NCI-H1694 treated with DMSO at 0.1 percent for 48 hours (cell line): ENCODE measurements around the gene RANBP17.
"Not testable (repeated sequence)": the region's sequence is repeated elsewhere in the genome, so short reads cannot be mapped to it uniquely, and the experiment has no call there.

ENCODE experiments used
- DNase-seq: peaks from one replicate; lab custom pipeline; 2025; lab: John Stamatoyannopoulos, UW

The RANBP17 gene

DNA sequence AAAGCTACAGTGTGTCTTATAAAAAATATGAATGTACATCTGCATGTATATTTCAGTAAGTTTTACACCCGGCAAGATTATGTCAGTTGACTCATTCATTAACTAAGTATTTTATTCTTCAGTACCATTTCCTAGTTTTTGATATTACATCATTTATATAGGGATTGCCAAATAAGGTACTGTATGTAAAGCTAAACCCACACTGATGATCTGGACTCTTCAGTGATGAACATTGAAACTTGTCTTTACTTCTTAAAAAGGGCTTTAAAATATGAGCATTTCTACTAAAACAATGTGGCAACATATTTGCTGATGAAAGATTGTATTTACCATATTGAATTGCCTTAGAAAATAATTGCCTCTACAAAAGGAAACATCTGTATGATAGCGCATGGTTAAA is 295.5 kb downstream of the RANBP17 start:
- DNase-seq: no peak

DNA sequence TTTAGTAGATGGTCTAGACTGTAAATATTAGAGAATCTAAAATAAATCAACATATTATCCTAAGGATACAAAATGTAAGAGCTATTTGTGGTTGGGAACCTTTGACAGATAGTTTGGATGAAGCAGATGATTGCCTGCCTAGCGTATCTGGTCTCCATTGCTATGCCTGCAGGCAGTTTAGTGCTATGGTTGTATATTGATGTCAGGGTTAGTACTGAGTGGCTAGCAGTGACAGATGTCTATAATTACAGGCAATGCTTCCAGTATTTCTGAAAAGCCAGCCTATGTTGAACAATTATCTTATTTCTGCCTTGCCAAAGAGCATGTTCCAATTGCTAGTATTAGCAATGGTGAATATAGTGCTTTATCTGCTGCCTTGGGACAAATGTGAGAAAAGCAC is 296.0 kb downstream of the RANBP17 start:
- peak; percentile 79 for DNase-seq

DNA sequence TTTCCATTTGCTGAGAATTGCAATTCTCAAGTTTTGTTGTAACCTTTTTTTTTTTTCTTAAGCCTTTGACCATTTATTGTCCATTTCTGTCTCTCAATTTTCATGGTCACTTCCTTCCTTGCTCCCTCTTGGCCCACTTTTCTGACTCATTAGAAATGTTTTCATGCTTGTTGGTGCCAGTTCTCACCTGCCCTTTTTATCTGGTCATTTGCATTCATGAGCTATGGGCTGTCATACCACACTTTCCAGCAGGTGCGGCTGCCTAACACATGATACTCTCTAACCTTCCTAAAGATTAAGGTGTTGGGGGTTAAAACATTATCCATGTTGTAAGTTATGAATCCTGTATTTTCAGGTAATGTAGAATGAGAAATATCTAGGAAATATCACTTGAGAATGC is 296.8 kb downstream of the RANBP17 start:
- DNase-seq: no peak

DNA sequence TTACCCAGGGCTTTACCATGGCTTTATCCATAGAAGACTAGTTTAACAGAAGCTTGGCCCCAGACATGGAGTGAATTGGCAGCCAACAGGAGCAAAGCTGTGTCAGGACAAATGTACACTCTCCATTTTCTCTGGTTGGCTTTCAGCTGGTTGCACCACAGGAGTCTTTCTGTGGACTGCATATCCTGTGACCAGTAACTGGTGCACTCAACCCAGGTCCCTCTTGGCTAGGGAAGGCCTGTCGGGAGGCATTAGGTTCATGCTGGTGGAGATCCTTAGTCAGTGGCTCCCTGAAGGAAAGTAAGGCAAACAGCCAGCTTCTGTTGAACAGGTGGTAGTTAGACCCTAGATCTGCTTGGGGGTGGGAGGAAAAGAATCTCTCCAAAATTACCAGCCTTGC is 300.3 kb downstream of the RANBP17 start:
- no peak for DNase-seq

DNA sequence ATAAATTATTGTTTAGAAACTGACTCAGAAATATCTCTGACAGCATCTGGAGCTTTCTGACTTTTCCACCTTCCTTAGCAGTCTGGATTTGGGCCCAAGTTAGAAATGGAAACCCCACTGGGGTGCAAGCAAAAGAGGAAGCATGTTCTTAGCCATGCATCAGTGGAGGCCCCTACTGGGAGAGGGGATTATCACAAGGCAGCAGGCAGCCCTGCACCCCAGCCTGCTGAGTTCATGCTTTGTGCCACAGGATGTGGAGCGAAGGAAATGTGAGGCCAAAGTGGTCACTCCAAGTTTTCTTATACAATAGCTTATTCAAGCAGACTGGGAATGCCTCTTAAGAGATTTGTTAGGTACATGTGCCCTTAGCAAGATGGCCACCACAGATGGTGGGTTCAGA is 300.8 kb downstream of the RANBP17 start:
- DNase-seq: peak; percentile 6

DNA sequence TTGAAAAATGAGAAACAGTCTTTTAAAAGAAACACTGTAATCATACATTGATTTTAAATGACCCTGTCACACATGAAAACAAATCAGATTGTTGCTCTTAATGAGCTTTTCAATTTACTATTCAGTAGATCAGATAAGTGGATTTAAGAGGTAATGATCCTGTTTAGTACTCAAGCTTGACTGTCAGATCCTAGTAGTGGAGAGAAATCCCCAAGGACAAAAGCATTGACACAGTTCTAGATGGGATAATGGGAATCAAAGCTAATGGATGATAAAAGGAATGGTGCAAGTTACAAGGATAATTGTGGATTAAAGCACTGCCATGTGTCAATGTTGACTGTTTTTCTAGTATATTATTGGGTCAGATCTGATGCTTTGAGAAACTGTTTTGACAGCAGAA is 304.9 kb downstream of the RANBP17 start:
- DNase-seq: no peak

DNA sequence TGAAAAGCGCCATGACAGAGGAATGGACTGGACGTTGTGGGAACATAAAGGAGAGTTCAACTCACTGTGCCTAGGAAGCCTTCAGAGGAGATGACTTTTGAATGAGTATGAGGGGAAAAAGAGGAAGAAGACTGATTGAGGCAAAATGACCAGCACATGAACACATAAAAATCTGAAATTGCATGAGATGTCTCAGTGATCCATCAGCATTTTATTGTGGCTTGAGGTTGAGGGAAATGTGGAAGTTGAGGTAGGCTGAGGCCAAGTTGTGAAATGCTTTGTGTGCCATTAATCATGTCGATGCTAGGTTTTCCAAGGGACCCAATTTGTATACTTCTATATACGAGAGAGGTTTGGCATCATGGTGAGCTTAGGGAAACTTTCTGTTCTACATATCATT is 306.4 kb downstream of the RANBP17 start:
- DNase-seq: no peak

DNA sequence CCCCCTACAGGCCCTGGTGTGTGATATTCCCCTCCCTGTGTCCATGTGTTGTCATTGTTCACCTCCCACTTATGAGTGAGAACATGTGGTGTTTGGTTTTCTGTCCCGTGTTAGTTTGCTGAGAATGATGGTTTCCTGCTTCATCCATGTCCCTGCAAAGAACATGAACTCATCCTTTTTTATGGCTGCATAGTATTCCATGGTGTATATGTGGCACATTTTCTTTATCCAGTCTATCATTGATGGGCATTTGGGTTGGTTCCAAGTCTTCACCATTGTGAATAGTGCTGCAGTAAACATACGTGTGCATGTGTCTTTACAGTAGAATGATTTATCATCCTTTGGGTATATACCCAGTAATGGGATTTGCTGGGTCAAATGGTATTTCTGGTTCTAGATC is 313.1 kb downstream of the RANBP17 start:
- DNase-seq: not testable (repeated sequence)

DNA sequence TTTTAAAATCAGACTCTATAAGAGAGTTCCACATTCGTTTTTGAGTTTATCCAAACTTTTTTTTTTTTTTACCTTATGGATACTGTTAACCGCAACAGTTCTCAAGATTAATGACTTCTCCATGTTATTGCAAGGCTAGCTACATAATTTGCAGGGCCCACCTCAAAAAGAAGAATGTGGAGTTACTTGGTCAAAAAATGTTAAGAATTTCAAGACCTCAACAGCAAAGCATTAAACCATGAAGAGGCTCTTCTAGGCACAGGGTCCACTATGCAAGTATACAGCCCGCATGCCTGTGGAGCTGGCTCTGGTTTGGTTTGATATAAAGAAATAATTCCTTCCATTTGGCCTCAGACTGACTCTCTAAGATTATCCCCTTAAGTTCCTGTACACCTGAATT is 313.9 kb downstream of the RANBP17 start:
- DNase-seq: no peak

DNA sequence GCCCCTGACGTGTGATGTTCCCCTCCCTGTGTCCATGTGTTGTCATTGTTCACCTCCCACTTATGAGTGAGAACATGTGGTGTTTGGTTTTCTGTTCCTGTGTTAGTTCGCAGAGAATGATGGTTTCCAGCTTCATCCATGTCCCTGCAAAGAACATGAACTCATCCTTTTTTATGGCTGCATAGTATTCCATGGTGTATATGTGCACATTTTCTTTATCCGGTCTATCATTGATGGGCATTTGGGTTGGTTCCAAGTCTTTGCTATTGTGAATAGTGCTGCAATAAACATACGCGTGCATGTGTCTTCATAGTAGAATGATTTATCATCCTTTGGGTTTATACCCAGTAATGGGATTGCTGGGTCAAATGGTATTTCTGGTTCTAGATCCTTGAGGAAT is 316.4 kb downstream of the RANBP17 start:
- not testable (repeated sequence) for DNase-seq

DNA sequence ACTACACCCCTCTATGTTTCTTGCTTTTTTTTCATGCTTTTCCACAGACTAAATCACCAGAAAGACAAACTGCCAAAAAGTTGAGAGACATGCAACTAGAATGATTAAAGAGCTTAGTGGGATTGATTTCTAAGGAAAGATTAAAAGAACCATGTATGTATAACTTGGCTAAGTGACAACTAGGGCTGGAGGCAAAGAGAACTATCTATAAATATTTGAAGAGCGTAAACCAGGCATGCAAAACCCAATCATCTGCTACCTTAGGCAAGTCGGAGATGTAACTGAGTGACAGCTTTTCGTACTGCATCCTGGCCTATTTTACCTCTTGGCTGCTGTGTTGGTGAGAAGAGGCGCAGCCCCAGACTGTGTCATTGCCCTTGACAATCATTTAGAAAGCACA is 326.2 kb downstream of the RANBP17 start:
- no peak for DNase-seq

DNA sequence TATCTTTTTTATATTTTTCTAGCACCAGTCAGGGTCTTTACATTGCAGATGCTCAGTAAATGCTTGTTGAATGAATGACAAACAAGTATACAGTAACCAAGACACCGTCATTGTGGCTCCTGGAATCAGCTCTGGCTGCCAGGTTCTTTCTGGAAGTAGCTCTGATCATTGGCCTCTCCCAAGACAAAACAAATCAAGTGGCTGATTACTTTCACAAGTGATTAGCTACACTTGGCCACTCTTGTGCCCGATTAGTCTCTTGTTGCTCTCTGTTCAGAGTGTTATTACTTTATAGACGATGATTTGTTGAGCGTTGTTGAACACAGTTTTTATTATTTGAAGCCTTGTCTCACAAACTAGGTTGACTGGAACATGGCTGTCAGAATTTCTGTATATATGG is 327.6 kb downstream of the RANBP17 start:
- no peak for DNase-seq

DNA sequence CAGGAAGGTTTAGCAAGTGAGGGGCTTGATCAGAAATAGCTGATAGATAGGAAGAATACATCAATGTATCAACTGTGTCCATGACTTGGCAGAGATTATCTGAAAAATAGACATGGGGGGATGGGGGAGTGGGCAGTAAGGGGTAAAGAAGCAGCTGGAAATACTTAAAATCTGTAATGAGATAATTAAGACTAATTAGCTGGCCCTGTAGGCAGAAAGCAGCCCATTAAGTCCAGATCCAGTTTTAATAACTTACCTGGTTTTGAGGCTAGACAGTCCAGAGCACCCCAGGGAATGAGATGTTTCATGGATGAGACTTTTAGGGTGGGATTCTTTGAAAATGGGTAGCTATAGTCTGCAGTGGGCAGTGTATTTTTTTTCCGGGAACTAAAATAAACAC is 330.3 kb downstream of the RANBP17 start:
- no peak for DNase-seq

DNA sequence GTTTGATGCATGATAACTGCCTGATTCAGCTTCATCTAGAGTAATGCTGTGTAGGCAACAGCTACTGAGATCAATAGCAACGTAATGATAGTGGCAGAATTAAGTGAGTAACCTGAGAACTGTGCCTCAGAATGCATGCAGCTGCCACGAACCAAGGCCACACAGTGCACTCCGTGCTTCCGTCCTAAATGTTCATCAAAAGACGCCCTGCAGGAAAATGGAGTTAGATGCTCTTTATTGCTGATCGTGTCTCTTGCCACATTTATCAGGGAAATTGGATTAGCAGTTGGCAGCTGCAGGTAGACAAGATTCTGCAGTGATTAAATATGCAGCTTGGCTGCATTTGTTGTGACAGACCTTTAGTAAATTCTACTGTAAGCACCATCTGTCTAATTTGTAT is 339.5 kb downstream of the RANBP17 start:
- peak; percentile 79 for DNase-seq

DNA sequence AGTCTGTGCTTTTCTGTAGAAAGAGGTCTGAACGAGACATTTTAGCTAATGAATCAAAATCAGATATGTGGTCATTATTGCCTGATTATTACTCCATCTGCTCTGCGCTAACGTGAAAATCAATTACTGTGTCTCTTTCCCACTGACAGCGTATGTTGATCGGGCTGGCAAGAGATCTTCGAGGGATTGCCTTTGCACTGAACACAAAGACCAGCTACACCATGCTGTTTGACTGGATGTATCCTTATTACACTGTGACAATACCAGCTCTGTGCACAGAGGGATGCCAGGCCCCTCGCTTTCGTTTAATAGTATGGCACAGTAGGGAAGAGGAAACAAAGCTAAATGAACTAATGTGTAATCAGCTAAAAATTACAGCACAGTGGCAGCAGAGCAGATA is 343.6 kb downstream of the RANBP17 start:
- DNase-seq: no peak

DNA sequence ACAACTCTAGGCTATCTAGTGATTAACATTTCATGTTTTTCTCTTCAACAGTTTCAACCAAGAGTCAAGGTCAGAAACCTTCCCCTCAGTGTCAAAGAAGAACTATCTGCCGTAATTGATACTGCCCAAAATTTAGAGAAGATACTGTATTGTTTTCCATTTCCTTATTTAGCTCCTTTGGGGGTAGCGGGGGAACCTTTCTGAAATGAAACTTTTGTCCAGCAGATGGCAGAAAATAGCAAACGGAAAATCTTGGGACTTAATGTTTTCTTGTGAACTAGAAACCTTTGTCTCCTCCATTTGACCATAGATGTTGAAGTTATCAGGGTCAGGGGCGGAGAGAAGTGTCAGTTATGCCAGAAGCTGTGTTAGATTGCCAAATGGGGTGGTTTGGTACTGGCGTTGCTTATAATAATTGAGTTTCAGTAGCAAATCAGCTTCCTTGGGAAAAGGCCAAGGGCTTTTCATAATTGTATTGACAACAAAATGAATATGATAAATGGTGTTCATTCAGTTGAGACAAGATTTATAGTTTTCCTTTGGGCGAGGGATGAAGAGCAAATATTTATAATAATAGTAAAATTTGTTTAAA is 345.5 kb downstream of the RANBP17 start:
- no peak for DNase-seq

DNA sequence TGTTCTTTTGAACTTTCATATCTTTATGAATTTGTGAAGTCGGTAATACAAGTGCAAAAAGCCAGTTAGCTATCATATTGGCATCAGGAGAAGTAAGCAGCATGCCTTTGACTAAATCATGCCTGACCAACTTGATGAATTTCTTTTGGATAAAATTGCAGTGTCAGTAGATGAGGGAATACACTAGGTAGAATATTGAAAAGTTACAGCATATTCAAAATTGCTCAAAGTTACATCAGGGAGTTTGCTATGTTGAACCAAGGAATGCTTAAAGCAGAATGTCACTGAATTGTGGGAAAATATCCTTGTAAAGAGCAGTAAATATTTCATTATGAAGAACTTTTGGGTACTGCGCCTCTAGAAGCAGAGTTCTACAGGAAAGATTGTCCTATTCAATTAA is 360.1 kb downstream of the RANBP17 start:
- DNase-seq: no peak

DNA sequence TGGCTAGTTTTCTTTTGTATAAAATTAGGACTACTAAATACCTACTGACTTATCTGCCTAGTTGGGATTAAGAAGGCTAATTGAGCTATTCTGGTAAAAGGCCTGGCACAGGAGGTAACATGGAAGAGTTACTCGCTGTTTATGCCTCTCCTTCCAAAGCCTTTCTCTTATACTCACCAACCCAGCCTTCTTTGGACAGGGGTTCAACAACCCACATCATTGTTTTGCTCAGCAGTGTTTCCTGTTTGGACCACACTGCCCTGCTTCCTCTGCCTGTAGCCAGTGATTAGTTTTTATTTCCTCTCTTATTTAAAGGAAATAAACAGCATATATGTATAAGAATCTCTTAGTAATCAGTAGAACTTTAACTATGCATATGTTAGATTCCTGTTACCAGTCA is 362.1 kb downstream of the RANBP17 start:
- no peak for DNase-seq

DNA sequence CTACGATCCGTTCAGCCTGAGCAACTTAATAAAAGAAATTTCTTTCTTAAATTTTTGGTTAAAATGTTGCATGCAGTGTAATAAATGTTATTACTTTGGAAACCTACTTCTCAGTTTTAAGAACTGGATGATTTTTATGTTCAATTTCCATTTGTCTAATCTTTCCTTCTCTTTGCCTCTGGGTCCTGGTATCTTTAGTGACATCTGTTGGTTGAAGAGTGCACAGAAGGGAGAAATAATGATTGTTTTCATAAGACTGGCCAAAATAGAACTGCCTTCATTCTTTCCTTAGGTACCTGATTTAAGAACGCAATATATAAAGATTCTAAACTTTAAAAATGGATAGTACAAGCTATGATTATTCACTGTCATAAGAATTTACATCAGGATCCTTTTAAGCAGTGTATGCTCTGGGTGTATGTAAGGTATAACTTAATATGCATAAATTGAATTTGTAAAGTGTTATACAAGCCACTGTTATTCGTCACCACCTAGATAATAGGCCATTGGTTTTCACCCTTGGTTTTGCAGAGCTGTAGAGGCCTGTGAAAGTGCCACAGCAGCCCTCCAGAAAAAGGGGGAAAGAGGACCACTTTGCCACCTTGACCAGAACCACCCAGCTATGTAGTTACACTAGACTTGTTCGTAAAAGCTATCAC is 364.4 kb downstream of the RANBP17 start:
- DNase-seq: peak; percentile 15

DNA sequence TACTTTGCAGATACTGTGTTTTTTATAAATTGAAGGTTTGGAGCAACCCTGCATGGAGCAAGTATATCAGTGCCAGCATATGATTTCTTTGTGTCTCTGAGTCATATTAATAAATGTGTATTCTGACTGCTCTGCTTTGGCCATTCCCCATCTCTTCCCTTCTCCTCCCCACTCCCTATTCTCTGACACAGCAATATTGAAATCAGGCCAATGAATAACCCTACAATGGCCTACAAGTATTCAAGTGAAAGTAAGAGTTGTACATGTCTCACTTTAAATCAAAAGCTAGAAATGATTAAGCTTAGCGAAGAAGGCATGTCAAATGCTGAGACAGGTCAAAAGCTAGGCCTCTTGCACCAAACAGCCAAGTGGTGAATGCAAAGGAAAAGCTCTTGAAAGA is 365.0 kb downstream of the RANBP17 start:
- DNase-seq: no peak

DNA sequence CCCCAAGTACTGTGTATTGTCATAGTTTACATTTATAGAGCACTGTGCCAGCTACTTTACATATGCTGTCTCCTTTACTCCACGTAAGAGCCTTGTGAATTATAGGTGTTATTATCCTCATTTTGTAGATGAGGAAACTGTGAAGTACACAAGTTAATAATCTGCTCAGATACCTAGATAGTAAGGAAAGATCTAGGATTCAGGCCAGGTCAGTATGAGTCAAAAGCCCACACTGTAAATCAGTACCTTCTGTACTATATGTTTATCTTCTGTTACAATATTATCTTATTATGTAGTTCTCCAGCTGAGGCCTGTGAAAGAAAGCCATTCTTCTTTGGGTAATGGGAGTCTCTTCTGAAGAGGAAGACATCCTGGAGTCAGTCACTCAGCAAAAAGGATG is 374.8 kb downstream of the RANBP17 start:
- no peak for DNase-seq

DNA sequence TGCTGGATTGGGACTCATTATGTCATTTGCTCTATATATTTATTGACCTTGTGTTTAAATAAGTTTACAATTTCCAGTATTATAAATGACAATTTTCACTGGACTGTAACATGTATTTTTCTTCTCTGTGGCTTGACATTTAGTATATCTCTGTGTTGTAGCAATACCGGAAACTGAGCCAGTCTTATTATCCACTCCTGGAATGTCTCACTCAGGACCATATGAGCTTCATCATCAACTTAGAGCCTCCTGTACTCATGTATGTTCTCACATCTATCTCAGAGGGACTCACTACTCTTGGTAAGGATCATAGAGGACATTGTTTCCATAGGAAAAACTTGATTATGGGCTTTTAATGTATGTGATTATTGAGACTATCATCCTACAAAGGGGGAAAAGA is 380.7 kb downstream of the RANBP17 start:
- no peak for DNase-seq

DNA sequence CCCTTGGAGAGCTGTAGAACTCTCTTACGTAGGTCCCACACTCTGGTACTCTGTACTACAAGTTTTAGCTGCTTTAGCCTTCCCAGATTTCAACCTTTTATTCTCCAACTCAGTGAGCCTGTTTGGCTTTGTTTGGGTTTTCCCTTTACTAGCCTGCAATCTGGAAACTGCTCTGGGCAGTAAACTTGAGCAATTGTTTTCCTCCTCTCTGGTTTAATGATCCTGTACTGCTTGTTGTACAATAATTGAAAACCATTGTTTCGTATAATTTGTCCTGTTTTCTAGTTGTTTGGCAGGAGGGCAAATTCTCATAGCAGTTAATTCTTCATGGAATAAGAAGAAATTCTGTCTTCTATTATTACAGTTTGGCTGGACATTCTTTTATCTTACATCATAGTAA is 384.4 kb downstream of the RANBP17 start:
- DNase-seq: no peak

DNA sequence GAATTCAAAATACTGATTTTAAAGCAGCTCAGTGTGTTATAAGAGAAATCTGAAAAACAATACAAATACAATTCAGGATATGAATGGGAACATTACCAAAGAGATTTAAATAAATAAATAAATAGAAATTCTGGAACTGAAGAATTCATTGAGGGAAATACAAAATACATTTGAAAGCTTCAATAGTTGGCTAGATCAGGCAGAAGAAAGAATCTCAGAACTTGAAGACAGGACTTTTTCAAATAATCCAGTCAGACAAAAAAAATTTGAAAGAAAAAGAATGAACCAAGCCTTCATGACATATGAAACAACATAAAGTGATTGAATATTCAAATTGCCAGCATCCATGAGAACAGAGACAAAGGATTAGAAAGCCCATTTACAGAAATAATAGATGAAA is 387.6 kb downstream of the RANBP17 start:
- no peak for DNase-seq
